GM10847 (cell line): ENCODE data around the gene ZNF200.

ENCODE experiments used
- POLR2A ChIP-seq: IDR thresholded peaks from 2 replicates; pipeline ENCODE4 v1.6.1; 2011; ENCODE audit not compliant: insufficient read length; ENCODE audit errors: extremely low read depth

The ZNF200 gene

GRCh38 chr16:3256866-3257465 is 22.0 kb upstream of the ZNF200 start:
- no peak for TF ChIP-seq POLR2A

- TF ChIP-seq POLR2A, result no peak
Observed at GRCh38 chr16:3256146-3256865, 21.3 kb upstream of the ZNF200 start, which contains the start of gene MEFV. Gene MEFV (minus strand): TSS chr16:3256633. CDS start chr16:3256587, 46 bp downstream.

DNA sequence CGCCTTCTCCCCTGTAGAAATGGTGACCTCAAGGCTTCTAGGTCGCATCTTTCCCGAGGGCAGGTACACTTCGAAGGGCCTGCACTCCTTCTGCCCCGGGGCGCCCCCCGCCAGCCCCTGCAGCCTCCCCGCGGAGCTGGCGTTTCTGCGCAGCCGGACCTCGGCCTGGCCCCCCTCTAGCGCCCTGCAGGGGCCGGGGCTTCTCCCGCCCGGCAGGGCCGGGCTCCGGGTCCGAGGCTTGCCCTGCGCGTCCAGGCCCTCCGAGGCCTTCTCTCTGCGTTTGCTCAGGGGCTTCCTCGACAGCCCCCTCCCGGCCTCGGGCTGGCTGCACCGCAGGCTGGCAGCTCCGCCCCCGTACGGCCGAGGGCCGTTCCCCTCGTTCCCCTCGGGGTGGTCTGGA is 19.4 kb upstream of the ZNF200 start:
- TF ChIP-seq POLR2A, result no peak

DNA sequence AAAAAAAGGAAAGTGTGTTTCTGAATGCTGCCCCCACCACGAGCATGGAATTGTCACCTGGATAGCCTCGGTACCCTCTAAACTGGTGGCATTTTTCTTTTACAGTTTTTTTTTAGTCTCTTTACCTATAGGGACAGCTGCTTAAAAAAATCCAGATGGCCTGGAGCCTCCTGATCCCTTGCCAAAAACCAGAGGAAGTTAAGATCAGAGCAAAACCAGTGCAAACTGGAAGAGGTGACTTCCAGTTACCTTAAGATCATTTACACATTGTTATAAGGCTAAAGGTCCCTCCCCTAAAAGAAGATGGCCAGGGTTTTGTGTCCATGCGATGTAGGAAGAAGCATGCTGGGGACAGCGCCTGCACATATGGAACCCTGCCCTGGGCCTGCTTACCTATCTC is 18.0 kb upstream of the ZNF200 start:
- no peak for TF ChIP-seq POLR2A

GRCh38 chr16:3249451-3249850 is 14.5 kb upstream of the ZNF200 start:
- no peak for TF ChIP-seq POLR2A

DNA sequence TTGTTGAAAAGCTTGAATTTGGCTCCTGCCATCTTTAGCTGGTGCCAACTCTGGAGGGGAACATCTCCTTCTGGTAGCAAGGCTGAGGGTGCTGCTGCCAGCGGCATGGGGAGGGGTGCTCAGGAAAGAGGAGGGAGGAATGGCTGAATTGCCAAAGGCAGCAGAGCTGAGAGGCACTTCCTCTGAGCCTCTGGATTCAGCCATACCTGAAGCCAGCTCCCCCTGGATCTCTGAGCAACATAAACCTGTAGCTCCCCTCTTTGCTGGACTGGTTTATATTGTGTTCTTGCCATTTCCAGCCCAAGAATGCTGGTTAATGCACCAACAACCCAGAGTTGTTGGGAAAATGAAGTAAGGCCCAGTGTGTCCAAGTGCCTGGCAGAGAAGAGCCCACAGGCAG is 14.1 kb upstream of the ZNF200 start:
- TF ChIP-seq POLR2A, result no peak

DNA sequence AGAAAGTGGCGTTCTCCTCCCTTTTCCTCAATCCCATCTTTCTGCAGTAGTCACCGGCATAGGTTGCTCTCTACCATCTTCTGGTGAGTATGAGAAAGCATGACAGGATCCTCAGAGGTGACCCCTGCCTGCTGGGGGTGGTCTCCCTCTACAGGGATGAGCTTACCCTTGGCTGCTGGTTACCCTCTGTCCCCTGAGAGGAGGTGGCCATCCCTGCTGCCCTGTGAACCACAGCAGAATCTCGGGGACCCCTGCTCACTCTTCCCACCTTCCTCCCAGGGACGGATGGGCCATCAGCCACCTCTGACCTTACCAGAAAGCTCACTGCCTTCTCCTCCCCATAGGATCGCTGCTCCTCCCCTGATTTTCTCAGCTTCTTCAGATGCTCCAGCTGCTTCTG is 13.6 kb upstream of the ZNF200 start:
- TF ChIP-seq POLR2A, result no peak

DNA sequence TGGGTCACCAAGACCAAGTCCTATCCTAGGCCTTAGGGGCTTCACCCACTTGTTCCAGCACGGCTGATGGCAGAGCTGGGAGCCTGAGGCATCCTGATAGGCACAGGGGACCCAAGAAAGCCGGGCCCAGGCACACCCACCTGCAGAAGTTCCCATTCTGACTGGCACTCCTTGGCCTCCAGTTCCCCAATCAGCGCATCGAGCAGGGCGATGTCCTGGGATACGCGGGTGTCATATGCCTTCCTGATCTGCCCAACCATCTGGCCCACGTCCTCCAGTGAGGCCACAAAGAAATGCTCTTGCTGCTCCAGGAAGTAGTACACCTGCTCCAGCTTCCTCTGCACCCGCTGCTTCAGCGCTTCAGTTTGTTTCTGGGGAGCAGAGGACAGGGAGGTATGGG is 11.9 kb upstream of the ZNF200 start:
- no peak for TF ChIP-seq POLR2A

DNA sequence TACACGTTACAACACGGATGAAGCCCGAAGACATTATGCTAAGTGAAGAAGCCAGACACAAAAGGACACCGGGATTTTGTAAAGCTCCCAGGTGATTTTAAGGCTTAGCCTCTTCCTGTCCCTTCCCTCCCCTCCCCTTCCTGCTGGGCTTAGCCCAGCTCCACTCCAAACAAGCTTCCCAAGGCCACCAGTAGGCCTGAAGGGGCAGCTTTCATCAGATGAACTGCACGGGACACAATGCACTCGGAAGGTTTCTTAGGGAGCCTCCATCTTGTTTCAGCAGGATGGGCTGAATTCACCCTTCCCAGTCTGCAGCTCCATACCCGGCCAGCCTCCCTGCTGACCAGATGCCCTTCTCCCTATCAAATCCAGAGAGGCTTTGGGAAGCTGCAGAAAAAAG is 11.0 kb upstream of the ZNF200 start:
- TF ChIP-seq POLR2A, result no peak

DNA sequence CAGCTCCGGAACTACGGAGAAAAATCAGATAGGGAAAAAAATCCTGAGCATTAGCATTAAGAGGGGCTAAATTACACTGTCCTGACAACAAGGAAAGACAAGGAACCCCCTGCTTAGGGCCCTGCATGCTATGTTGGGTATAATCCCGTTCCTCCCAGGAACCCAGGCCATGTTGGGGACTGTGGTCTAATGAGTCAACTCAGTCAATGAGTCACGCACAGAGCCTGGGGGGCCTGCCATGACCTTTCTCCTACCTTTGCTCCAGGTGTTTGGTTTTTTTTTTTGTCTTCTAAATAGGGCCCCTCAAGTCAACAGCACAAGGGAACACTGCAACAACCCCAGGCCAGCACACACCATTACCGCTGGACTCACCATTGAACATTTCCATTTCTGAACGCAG is 8.9 kb upstream of the ZNF200 start:
- TF ChIP-seq POLR2A, result no peak

- no peak for TF ChIP-seq POLR2A
Observed at GRCh38 chr16:3242709-3243108, 7.8 kb upstream of the ZNF200 start.

GRCh38 chr16:3241761-3242160 is 6.8 kb upstream of the ZNF200 start:
- TF ChIP-seq POLR2A, result no peak

- no peak for TF ChIP-seq POLR2A
Observed at GRCh38 chr16:3235856-3236669, 1.1 kb upstream of the ZNF200 start.

- no peak for TF ChIP-seq POLR2A
Observed at GRCh38 chr16:3234543-3234856, 458 bp downstream of the ZNF200 start.

DNA sequence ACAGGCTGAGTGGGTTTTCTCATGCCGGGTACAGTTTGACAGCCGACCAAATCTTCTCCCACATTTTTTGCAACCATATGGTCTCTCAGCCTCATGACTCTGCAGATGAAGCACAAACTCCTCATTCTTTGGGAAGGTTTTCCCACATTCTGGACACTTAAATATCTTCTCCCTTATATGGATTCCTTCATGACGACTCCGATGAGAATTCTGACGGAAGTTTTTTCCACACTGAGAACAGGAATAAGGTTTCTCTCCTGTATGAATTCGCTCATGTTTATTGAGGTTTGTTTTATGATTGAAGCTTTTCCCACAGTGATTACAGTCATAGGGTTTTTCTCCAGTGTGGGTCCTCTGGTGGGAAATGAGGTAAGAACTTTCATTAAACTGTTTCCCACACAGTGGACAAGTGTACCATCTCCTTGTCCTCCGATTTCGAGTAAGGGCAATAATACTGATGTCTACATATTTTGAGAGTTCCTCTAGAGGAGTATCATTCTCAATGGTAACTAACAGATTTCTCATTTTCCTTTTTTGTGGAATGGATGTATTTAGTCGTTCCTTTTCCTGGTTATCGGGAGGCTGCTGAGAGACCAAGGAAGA is 10.9 kb downstream of the ZNF200 start:
- TF ChIP-seq POLR2A, result no peak

GRCh38 chr16:3220839-3221238 is 14.1 kb downstream of the ZNF200 start:
- TF ChIP-seq POLR2A, result no peak
